Panc1 (cell line): Measurements from ENCODE around the gene IRX5. TPM values are rescaled to one million over a fixed set of nuclear protein-coding genes. Genes with fewer than 3 reads are reported as not detected.

ENCODE experiments used
- ATAC-seq: fragments of 200-7000 bp; cut with Tn5 transposase; 2 replicates; pipeline ENCODE4 v1.9.1; 2020; ENCODE audit warnings: mild to moderate bottlenecking, moderate library complexity
- BruUV-seq: library from RNA; stranded (reverse); fragments of 400-500 nt; replicated peaks from 2 replicates; lab custom pipeline; 2021; lab: Mats Ljungman, UMichigan
- CTCF ChIA-PET: fragments of 300-600 bp; sonication (Branson Sonifier 250); formaldehyde crosslinking; loops from one replicate; lab custom pipeline; 2022; ENCODE audit warnings: antibody characterized with exemption; lab: Charles Lee
- POLR2A ChIA-PET: fragments of 300-600 bp; sonication (Branson Sonifier 250); formaldehyde crosslinking; loops from one replicate; lab custom pipeline; 2022; ENCODE audit warnings: antibody characterized with exemption; lab: Charles Lee
- DNase-seq: peaks from one replicate; pipeline ENCODE4 v3.0.0-alpha.2; 2010; ENCODE audit warnings: low read depth, low spot score
- H3K27ac ChIP-seq: 2 replicates; pipeline ENCODE4 v1.5.1; 2011; ENCODE audit warnings: mild to moderate bottlenecking, low read length, inconsistent platforms
- H3K27me3 ChIP-seq: fragments of 200-500 bp; sonication (Bioruptor generic); 2 replicates; pipeline ENCODE4 v1.6.0; 2014; ENCODE audit warnings: low read length, inconsistent platforms; ENCODE audit not compliant: control insufficient read depth, insufficient read depth
- H3K36me3 ChIP-seq: fragments of 200-500 bp; sonication (Bioruptor generic); 2 replicates; pipeline ENCODE4 v1.5.1; 2014; ENCODE audit warnings: inconsistent platforms, mild to moderate bottlenecking, low read length, moderate library complexity; ENCODE audit not compliant: control insufficient read depth, insufficient read depth
- H3K4me1 ChIP-seq: 2 replicates; pipeline ENCODE4 v1.5.1; 2011; ENCODE audit warnings: inconsistent platforms, mild to moderate bottlenecking, low read length, moderate library complexity; ENCODE audit not compliant: control insufficient read depth, insufficient read depth
- H3K4me3 ChIP-seq, 2 experiments: 2 replicates each; pipeline ENCODE4 v1.5.1; 2011 to 2012; ENCODE audit warnings: low read depth in 2 of 2, low read length in 2 of 2, mild to moderate bottlenecking in 2 of 2, inconsistent platforms in 1 of 2, moderate library complexity in 1 of 2
- H3K9me3 ChIP-seq: fragments of 200-500 bp; sonication (Bioruptor generic); 2 replicates; pipeline ENCODE4 v1.5.1; 2014; ENCODE audit warnings: low read depth, mild to moderate bottlenecking, inconsistent platforms, low read length, moderate library complexity; ENCODE audit not compliant: control insufficient read depth, insufficient read depth
- CTCF ChIP-seq: fragments of 450-650 bp; IDR thresholded peaks from 2 replicates; pipeline ENCODE4 v1.5.1; 2017; ENCODE audit warnings: mild to moderate bottlenecking
- POLR2AphosphoS5 ChIP-seq: IDR thresholded peaks from 2 replicates; pipeline ENCODE4 v1.6.1; 2012; ENCODE audit warnings: mild to moderate bottlenecking, low read depth, low read length, moderate library complexity
- REST ChIP-seq, 2 experiments: IDR thresholded peaks; 2 replicates each; pipeline ENCODE4 v1.6.1; 2011 to 2012; ENCODE audit warnings: low read depth in 2 of 2, control low read depth in 1 of 2, low read length in 1 of 2, mild to moderate bottlenecking in 1 of 2, moderate library complexity in 1 of 2; ENCODE audit not compliant: insufficient read depth in 1 of 2
- SIN3A ChIP-seq: IDR thresholded peaks from 2 replicates; pipeline ENCODE4 v1.6.1; 2012; ENCODE audit warnings: low read depth, mild to moderate bottlenecking, low read length, moderate library complexity, borderline replicate concordance; ENCODE audit not compliant: insufficient read depth
- TCF7L2 ChIP-seq: IDR thresholded peaks from 2 replicates; pipeline ENCODE4 v1.6.1; 2011; ENCODE audit warnings: mild to moderate bottlenecking, low read depth, low read length, inconsistent platforms
- in situ Hi-C: cut with HindIII; loops from 2 replicates; pipeline ENCODE4 v1.10.0; 2016; ENCODE audit warnings: low sequenced_read_pairs, low pct_unique_long_range_greater_than_20kb
- intact Hi-C: fragments of 100-400 bp; cut with micrococcal nuclease; formaldehyde crosslinking; loops from one replicate; pipeline ENCODE4 v1.10.0; 2022; ENCODE audit not compliant: unreplicated experiment
- total RNA-seq: library from RNA; stranded (reverse); gene quantifications from one replicate; pipeline ENCODE4 v1.2.1, GENCODE V29; 2021; ENCODE audit not compliant: unreplicated experiment

Gene IRX5
- total RNA-seq, 1 experiment from 2014 or later: 2.7 TPM

- in situ Hi-C loops: no loop called here
- TF ChIP-seq CTCF (no peak), TCF7L2 (no peak), POLR2AphosphoS5 (no peak), REST (IDR thresholded peaks at IDR 0.05; ENCODE audit: insufficient read depth in 1 of 2, low read depth in 2 of 2, low read length in 1 of 2) (no peak), SIN3A (no peak)
- ATAC-seq (no peak), DNase-seq (no peak)
- Histone ChIP-seq H3K4me3 (no peak overlapping the region), H3K9me3 (no peaks in the 10 kb centered on the region), H3K27me3 (no peaks in the 10 kb centered on the region), H3K4me1 (no peaks in the 10 kb centered on the region), H3K27ac (no peak overlapping the region), H3K36me3 (no peaks in the 10 kb centered on the region)
- intact Hi-C loops: no loop called here
- BruUV-seq: no TSS peak
- CTCF ChIA-PET: no interaction called here
- POLR2A ChIA-PET: no interaction called here
These were observed 39.3 kb upstream of the IRX5 start for GRCh38 chr16:54891346-54891745.

- Histone ChIP-seq H3K9me3 (no peaks in the 10 kb centered on the region), H3K36me3 (no peaks in the 10 kb centered on the region), H3K4me1 (no peaks in the 10 kb centered on the region), H3K27me3 (no peaks in the 10 kb centered on the region), H3K27ac (no peak overlapping the region), H3K4me3 (no peak overlapping the region)
- DNase-seq: no peak
- no peak for TF ChIP-seq SIN3A
- no peak for TF ChIP-seq TCF7L2
- no peak for TF ChIP-seq POLR2AphosphoS5
- no peak for TF ChIP-seq REST (IDR thresholded peaks at IDR 0.05; ENCODE audit: insufficient read depth in 1 of 2, low read depth in 2 of 2, low read length in 1 of 2)
- no peak for TF ChIP-seq CTCF
- intact Hi-C loops: no loop called here
- CTCF ChIA-PET: no interaction called here
- ATAC-seq: no peak
- BruUV-seq: no TSS peak
- in situ Hi-C loops: no loop called here
- POLR2A ChIA-PET: no interaction called here
These were observed 37.7 kb upstream of the IRX5 start for GRCh38 chr16:54892981-54893380.
